IPS-NIHi7 (cell line): ENCODE measurements around the gene BNIPL.

Experiments
- DNase-seq: peaks from one replicate; pipeline ENCODE4 v3.0.0; 2012; ENCODE audit warnings: mixed read lengths; ENCODE audit errors: extremely low spot score

Gene BNIPL

DNA sequence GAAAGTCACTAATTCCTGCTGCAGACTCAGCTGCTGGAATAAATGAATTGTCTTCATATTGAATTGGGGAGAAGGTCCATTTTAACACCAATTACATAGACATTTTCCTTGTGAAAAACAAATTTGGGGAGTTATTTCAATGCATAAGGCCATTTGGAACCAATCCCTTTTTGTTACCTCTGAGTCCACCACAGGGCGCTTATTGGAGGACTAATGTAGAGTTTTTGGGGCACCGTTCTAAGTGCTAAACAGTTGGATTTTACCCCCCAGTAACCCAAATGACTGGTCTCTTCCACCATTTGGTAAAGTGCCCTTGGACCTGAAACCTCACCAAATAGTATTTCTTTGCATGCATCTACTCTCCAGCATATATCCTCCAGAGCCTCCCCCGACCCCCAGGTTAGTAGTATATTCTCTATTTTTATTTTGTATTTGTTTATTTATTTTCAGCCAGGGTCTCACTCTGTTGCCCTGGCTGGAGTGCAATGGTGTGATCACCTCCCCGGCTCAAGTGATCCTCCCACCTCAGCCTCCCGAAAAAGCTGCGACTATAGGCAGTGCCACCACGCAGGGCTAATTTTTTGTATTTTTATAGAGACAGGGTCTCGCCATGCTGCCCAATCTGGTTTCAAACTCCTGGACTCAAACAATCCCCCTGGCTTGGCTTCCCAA is 26.6 kb upstream of the BNIPL start:
- no peak for DNase-seq

DNA sequence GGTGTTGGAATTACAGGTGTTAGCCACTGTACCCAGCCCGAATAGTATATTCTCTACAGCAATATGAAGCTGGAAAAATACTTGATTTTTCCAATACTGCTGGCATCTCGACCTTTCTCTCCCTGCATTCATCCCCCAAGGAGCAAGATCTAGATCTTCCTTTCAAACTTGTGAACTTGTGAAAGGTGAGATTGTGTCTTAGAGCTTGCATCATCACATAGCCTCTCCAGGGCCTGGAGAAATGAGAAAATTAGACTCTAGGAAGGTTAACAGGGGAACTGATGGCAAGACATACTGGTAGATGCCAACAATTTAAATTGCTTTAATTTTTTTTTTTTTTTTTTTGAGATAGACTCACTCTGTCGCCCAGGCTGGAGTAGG is 26.1 kb upstream of the BNIPL start:
- no peak for DNase-seq

DNA sequence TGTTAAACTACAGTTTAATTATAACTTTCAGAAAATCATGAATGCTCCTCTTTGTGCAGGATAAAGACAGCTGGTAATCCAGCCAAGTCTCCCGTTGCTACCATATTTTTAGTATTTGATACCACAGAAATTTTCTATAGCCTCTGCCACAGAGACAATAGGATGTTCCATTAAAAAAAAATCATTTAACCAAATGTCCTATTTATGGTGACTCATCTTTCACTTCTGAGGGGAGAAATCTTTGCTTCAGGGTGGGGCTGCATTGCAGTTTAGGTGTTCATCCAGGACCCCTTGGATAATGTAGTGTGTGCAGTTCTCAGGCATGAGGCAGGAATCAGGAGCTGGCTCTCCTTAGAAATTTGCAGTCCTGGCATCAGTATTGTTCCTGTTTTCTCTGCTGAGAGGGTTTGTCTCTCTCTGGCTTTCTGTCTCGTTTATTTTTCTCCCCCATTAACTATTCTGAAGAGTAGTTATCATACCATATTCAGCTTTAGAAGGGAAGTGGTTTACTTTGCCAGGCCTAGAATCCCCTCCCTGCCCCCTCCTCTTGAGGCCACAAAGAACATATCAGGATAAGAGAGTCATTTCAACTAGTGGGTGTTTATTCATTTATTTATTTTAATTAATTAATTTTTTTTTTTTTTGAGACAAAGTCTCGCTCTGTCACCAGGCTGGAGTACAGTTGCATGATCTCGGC is 25.1 kb upstream of the BNIPL start:
- DNase-seq = no peak

DNA sequence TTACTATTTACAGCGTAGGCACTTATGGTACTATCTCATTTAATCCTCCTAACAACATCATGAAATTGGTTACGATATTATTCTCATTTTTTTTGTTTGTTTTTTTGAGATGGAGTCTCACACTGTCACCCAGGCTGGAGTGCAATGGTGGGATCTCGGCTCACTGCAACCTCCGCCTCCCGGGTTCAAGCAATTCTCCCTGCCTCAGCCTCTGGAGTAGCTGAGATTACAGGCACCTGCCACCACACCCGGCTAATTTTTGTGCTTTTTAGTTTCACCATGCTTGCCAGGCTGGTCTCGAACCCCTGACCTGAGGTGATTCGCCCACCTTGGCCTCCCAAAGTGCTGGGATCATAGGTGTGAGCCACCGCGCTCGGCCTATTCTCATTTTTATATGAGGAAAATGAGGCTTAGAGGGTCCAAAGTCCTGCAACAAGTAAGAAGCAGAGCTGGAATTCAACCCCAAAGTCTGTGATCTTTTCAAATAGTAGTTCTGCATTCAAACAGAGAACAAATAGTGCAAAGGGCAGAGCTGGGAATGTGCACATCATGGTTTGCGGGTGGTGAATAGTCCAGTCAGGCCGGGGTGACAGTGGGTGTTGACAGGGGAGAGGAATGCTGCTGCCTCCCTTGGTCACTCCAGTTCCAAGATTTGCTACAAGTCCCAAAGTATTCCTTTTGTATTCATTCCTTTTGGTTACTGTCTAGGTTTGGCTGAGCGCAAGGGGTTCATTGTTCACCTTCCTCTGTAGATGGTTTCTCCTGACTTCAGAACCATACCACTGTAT is 23.5 kb upstream of the BNIPL start:
- no peak for DNase-seq

DNA sequence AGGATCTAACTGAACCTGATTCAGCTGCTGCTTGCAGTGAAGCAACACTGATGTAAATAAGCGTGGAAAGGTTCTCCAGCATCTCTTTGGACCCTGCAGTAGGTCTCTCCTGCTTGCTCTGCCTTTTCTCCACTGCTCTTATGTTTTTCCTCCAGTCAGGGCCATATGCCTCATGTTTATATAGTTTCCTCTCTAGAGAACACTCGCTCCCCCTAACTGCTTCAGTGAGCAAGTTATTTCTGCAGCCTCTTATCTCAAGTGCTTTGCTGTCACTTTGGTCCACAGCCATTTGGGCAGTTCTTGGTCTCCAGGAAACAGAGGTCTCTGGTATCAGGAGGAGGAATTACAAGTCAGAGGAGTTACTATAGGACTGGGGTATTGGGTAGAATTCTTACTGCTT is 22.9 kb upstream of the BNIPL start:
- no peak for DNase-seq

DNA sequence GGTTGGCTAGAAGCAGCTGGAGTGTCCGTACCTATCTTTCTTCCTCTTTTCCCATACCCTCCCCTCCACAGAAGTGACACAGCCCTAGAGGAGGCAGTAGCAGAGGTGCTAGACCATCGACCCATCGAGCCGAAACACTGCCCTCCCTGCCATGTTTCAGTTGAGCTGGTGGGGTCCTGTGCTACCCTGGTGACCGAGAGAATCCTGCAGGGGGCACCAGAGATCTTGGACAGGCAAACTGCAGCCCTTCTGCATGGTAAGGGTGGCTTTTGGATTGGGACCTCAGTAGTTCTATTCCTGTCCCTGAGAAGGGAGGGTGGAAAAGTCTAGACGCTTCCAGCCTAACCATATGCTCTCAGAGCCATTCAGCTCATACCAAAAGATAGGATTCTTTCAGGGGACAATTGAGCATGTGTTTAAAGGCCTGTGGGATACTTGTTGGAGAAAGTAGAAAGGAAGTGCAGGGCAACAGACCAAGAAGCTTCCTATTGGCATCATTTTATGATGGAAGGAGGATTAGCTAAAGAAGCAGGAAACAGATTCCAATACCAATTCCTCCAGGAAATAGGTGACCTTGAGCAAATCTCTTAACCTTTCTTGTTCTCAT is 11.7 kb upstream of the BNIPL start:
- peak; percentile 95 for DNase-seq

DNA sequence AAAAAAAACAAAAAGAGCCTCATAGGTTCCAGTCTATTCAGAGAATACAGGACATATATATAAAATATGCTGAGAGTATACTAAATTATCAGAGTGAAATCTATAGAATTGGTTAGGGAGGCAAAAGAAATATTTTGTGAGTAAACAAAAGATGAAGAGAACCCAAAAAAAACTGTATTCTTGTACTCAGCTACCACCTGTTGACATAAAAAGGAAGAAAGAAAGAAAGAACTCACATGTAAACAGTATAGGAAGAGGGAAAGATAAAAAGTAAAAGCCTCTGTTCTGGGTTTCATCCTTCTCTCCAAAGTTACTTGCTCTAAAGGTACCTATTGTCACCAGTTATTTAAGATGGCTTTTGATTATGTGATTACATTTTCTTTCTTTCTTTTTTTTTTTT is 9.9 kb upstream of the BNIPL start:
- no peak for DNase-seq

DNA sequence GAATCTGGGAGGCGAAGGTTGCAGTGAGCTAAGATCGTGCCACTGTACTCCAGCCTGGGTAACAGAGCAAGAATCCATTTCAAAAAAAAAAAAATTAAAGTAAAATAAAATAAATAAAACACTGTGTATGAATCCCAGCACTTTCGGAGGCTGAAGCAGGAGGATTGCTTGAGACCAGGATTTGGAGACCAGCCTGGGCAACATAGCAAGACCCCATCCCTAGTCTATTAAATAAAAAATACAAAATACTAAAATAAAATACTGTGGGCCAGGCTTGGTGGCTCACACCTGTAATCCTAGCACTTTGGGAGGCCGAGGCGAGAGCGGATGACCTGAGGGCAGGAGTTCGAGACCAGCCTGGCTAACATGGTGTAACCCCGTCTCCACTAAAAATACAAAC is 4.2 kb upstream of the BNIPL start:
- no peak for DNase-seq

DNA sequence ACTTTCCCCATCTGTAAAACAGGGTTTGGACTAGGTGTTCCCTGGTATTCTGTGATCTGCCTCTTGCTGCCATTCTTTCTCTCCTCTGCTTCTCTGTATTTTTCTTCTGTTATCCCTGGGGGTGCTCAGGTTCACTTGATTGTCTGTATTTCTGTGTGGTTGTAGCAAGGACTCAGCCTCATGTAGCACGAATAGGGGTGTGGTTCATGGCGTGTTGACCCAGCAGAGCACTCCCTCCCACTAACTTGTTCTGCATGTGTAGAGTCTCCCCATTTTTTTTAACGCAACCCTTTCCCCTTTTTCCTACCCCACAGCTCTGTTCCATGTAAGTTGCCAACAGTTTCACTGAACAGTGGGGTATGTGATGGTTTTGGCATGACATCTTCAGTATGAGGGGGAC is 1.2 kb upstream of the BNIPL start:
- DNase-seq = no peak

DNA sequence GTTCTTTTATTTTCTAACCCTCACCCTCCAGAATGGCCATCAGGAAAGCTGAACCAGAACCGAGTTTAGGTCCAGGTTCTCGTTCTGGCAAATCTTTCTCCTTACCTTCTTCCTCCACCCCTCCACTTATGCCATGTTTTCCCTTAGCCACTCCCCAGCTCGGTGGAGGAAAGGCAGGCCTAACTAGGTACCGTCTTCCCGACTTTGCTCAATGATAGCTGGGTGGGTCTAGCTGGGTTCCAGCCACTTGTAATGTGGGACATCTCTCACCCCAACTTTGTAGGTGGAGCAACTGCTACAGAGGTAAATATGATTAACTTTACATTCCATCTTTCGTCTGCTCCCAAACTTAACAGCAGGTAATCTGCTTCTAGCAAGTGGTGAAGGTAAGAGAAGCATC is 646 bp downstream of the BNIPL start:
- DNase-seq = no peak

DNA sequence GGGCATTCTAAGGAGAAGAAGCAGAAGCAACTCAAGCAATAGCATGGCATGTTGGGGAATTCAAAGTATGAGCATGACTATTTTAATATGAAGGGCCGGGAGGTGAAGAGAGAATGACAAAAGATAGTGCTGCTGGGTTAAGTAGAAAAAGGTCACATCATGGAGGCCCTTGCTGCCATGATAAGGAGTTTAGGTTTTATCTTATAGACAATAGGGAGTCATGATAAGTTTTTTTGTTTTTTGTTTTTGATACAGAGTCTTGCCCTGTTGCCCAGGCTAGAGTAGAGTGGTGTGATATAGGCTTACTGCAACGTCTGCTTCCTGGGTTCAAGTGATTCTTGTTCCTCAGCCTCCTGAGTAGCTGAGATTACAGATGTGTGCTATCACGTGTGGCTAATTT is 3.1 kb downstream of the BNIPL start:
- no peak for DNase-seq

DNA sequence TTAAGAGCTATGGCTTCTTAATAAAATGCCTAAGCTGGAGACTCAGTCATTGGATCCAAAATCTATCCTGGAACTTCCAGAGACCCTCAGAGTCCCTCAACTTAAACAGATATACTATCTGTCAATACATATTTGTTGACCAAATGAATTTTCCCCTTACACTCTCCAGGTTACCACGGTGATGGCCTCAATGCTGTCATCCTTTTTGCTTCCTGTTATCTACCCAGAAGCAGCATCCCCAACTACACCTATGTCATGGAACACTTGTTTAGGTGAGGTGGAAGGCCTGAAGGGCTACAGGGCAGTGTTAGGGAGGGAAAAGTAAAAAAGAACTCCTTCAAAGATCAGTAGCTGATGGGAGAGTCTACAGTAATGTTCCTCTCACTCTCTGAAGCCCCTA is 6.8 kb downstream of the BNIPL start:
- DNase-seq = no peak

DNA sequence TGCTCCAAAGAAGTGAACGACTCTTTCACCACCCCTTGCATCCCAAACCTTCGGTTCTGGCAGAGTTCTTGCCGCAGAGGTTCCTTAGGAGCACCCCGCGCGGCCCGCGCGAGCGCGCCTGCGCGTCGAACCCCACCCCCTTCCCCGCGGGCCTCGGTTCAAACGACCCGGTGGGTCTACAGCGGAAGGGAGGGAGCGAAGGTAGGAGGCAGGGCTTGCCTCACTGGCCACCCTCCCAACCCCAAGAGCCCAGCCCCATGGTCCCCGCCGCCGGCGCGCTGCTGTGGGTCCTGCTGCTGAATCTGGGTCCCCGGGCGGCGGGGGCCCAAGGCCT is 11.2 kb downstream of the BNIPL start, which contains the start of gene C1orf56:
C1orf56 (plus strand) TSS at position 161 of the 334 bp plus-strand sequence; CDS start at position 258, 97 bp downstream.
- peak; percentile 93 for DNase-seq

DNA sequence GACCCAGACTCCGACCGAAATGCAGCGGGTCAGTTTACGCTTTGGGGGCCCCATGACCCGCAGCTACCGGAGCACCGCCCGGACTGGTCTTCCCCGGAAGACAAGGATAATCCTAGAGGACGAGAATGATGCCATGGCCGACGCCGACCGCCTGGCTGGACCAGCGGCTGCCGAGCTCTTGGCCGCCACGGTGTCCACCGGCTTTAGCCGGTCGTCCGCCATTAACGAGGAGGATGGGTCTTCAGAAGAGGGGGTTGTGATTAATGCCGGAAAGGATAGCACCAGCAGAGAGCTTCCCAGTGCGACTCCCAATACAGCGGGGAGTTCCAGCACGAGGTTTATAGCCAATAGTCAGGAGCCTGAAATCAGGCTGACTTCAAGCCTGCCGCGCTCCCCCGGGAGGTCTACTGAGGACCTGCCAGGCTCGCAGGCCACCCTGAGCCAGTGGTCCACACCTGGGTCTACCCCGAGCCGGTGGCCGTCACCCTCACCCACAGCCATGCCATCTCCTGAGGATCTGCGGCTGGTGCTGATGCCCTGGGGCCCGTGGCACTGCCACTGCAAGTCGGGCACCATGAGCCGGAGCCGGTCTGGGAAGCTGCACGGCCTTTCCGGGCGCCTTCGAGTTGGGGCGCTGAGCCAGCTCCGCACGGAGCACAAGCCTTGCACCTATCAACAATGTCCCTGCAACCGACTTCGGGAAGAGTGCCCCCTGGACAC is 11.7 kb downstream of the BNIPL start:
- peak; percentile 34 for DNase-seq

DNA sequence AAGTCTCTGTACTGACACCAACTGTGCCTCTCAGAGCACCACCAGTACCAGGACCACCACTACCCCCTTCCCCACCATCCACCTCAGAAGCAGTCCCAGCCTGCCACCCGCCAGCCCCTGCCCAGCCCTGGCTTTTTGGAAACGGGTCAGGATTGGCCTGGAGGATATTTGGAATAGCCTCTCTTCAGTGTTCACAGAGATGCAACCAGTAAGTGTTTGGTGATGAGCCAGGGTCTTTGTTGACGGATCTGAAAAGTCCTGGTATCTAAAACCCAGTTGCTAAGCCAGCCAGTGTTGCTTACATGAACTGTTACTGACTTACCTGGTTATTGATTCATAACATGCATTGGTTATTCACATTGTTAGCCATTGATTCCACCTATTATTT is 12.3 kb downstream of the BNIPL start:
- DNase-seq = peak; percentile 85

DNA sequence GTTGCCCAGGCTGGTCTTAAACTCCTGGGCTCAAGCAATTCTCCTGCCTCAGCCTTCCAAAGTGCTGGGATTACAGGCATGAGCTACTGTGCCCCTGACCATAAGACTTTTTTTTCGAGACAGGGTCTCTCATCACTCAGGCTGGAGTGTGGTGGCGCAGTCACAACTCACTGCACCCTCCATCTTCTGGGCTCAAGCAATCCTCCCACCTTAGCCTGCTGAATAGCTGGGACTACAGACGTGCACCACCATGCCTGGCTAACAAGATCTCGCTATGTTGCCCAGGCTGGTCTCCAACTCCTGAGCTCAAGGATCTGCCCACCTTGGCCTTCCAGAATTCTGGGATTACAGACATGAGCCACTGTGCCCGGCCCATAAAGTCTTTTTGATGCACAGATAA is 13.1 kb downstream of the BNIPL start:
- no peak for DNase-seq

DNA sequence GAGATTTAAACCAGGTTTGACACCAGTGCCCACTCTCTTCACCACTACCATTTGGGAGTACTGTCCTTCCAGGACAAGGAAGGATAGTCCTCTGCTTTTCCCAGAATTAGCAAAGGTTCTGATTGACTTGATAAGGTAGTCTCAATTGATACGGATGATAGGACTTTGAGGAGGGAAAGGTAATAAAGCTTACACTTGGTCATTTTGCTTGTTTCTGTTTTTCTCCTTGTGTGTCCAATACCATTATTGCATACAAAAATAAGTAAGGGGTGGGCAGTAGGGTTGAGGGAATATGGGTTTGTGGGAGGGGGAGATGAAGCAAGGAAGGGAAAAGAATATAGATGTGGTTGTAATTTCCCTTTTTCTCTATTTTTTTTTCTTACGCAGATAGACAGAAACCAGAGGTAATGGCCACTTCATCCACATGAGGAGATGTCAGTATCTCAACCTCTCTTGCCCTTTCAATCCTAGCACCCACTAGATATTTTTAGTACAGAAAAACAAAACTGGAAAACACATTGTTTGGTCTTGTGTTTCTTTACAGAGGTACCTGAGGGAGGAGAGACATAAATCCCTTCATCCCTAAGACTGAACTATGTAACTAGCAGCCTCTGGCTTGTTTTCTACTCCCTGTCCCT is 13.8 kb downstream of the BNIPL start:
- DNase-seq = no peak

DNA sequence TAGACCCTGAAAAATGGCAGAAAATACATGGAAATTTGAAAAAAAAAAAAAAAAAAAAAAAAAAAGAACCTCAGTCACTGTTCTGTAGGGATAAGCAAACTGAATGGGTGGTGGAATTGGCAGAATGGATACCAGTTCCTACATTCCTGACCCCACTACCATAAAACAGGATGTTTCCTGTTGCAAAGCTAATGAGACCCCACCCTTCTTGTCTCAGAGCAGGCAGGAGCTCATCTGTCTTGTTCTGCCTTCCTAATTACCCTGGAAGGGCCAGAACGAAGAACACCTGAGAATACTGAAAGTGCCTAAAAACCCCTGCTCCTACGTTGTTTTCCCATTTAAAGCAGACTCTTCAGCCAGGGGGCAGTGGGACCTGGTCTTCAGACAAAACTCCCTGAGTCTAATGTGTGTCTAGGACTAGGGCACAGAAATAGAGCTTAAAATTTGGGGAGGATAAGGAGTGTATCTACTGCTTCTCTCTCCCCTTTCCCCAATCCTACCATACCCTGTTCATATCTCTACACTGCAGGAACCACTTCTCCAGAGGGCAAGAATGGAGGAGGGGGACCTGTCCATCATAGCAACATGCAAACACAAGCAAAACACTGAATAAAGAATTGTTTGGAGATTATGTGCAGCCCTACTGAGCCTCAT is 15.1 kb downstream of the BNIPL start:
- no peak for DNase-seq

DNA sequence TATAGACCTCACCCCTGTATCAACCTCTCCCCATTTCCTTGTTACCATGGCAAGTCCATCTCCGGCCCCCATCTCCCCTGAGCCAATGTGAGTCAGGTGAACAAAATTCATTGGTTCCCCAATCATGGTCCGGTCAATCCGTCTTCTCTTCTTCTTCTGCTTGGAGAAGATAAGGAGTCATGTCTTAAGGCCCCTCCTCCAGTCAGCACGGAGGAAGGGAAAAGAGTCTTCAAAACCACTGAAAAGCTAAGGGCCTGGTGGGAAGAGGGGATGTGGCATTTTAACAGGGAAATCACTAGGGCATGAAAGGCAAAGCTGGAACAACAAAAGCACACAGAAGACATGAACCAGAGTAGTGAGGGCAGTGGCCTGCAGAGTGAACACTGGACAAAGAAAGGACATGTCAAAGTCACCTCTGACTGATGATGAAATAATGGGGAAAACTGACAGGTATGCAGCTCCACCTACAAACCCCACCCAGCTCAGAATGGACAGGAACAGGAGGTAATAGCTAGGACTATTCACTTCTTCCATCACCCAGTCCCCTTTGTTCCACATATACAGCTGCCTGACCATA is 18.7 kb downstream of the BNIPL start:
- DNase-seq = no peak

DNA sequence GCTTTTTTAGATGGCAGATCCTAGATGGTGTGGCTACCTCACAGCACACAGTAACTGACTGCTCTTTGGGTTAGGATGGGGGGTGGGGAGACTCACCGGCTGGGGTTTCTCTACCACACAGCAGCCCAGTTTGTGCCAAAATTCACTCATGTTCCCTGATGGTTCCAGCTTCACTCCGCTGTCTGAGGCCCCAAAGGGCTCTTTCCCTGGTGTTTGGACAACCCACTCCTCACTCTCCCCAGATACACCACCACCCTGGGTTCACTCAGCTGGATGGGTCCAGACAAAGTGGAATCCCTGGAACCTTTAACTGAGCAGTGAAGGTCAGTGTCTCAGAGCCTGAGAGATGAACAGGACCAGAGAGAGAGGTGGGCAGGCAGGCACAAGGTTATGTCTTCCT is 19.2 kb downstream of the BNIPL start:
- DNase-seq = no peak

DNA sequence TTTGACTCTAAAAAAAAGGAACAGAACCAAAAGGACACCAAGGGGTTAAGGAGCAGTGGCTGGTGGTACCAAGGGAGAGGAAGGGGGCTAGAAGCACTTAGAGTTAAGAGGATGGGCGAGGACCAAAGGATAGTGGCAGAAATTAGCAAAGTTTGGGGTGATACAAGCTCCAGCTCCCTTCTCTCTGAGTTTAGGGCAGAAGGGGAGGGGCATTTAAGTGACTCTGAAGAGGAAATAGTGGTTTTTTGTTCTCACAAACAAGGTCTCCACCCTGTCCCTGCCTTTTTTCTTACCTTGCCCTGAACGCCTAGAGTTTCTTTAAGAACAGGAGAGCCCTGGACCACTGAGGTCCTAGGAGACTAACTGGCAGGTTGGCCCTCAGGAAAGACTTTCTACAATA is 19.8 kb downstream of the BNIPL start:
- DNase-seq = no peak
